HEK293 (cell line): ENCODE results near the gene GUCY2F.

Experiments used
- CTCF ChIA-PET: fragments of 350-600 bp; formaldehyde crosslinking; extraction: SDS; loops from one replicate; lab custom pipeline; 2021; ENCODE audit warnings: antibody characterized with exemption; lab: Yijun Ruan, JAX
- POLR2A ChIA-PET: fragments of 300-600 bp; formaldehyde crosslinking; extraction: SDS; loops from one replicate; lab custom pipeline; 2020; ENCODE audit warnings: antibody characterized with exemption, inconsistent platforms; lab: Yijun Ruan, JAX
- H3K27ac ChIP-seq: fragments of 200-500 bp; sonication (Bioruptor generic); 2 replicates; pipeline ENCODE4 v1.5.1; 2014; ENCODE audit warnings: low read depth, low read length, control low read depth, inconsistent platforms; ENCODE audit errors: extremely low read depth
- H3K36me3 ChIP-seq, 2 experiments: fragments of 200-500 bp in 1 of 2; sonication (Bioruptor generic) in 1 of 2; 1 replicate in 1 of 2; 2 replicates in 1 of 2; pipeline ENCODE4 v1.5.1; 2014 to 2017; ENCODE audit warnings: inconsistent platforms in 2 of 2, low read length in 2 of 2; ENCODE audit not compliant: control insufficient read depth in 2 of 2, insufficient read depth in 1 of 2
- H3K4me1 ChIP-seq: fragments of 200-500 bp; sonication (Bioruptor generic); 2 replicates; pipeline ENCODE4 v1.5.1; 2014; ENCODE audit warnings: mild to moderate bottlenecking, low read length, inconsistent platforms; ENCODE audit not compliant: control insufficient read depth, insufficient read depth
- H3K4me3 ChIP-seq: 2 replicates; pipeline ENCODE4 v1.5.1; 2011; ENCODE audit warnings: low read depth, mild to moderate bottlenecking, control low read depth, low read length, moderate library complexity
- H3K9me3 ChIP-seq: fragments of 200-500 bp; sonication (Bioruptor generic); 2 replicates; pipeline ENCODE4 v1.5.1; 2014; ENCODE audit warnings: low read depth, low read length, inconsistent platforms; ENCODE audit not compliant: control insufficient read depth, insufficient read depth
- IKZF3 ChIP-seq: fragments of 450-650 bp; IDR thresholded peaks from 2 replicates; pipeline ENCODE4 v1.5.0; 2018; ENCODE audit warnings: missing biosample characterization, mild to moderate bottlenecking, missing genetic modification characterization, moderate library complexity
- KLF1 ChIP-seq: fragments of 450-650 bp; formaldehyde crosslinking; IDR thresholded peaks from 2 replicates; pipeline ENCODE4 v1.5.1; 2016; ENCODE audit warnings: missing biosample characterization, missing genetic modification characterization
- KLF10 ChIP-seq: fragments of 450-650 bp; IDR thresholded peaks from 2 replicates; pipeline ENCODE4 v1.5.1; 2018; ENCODE audit warnings: missing biosample characterization, mild to moderate bottlenecking, missing genetic modification characterization
- MZF1 ChIP-seq: fragments of 450-650 bp; formaldehyde crosslinking; IDR thresholded peaks from 2 replicates; pipeline ENCODE4 v1.5.1; 2017; ENCODE audit warnings: missing biosample characterization, missing genetic modification characterization, borderline replicate concordance
- SP7 ChIP-seq: fragments of 450-650 bp; formaldehyde crosslinking; IDR thresholded peaks from 2 replicates; pipeline ENCODE4 v1.5.1; 2016; ENCODE audit warnings: missing biosample characterization, missing genetic modification characterization
- YY1 ChIP-seq: fragments of 450-650 bp; formaldehyde crosslinking; IDR thresholded peaks from 2 replicates; pipeline ENCODE4 v1.5.1; 2018; ENCODE audit warnings: missing biosample characterization, missing genetic modification characterization
- ZBTB7A ChIP-seq: fragments of 450-650 bp; formaldehyde crosslinking; IDR thresholded peaks from 2 replicates; pipeline ENCODE4 v1.5.1; 2016; ENCODE audit warnings: low read depth, missing biosample characterization, missing genetic modification characterization
- ZNF112 ChIP-seq: fragments of 450-650 bp; formaldehyde crosslinking; IDR thresholded peaks from 2 replicates; pipeline ENCODE4 v1.5.0; 2017; ENCODE audit warnings: missing biosample characterization, missing genetic modification characterization
- ZNF114 ChIP-seq: fragments of 450-650 bp; formaldehyde crosslinking; IDR thresholded peaks from 2 replicates; pipeline ENCODE4 v1.5.0; 2017; ENCODE audit warnings: missing biosample characterization, missing genetic modification characterization
- ZNF155 ChIP-seq: fragments of 450-650 bp; formaldehyde crosslinking; IDR thresholded peaks from 2 replicates; pipeline ENCODE4 v1.5.1; 2016; ENCODE audit warnings: missing biosample characterization, missing genetic modification characterization
- ZNF175 ChIP-seq: fragments of 450-650 bp; formaldehyde crosslinking; IDR thresholded peaks from 2 replicates; pipeline ENCODE4 v1.5.1; 2016; ENCODE audit warnings: missing biosample characterization, missing genetic modification characterization
- ZNF2 ChIP-seq: fragments of 450-650 bp; formaldehyde crosslinking; IDR thresholded peaks from 2 replicates; pipeline ENCODE4 v1.5.1; 2016; ENCODE audit warnings: missing biosample characterization, missing genetic modification characterization
- ZNF202 ChIP-seq: fragments of 450-650 bp; formaldehyde crosslinking; IDR thresholded peaks from 2 replicates; pipeline ENCODE4 v1.5.1; 2016; ENCODE audit warnings: missing biosample characterization, missing genetic modification characterization, borderline replicate concordance
- ZNF24 ChIP-seq: fragments of 450-650 bp; formaldehyde crosslinking; IDR thresholded peaks from 2 replicates; pipeline ENCODE4 v1.5.1; 2016; ENCODE audit warnings: missing biosample characterization, missing genetic modification characterization
- ZNF292 ChIP-seq: fragments of 450-650 bp; formaldehyde crosslinking; IDR thresholded peaks from 2 replicates; pipeline ENCODE4 v1.5.1; 2016; ENCODE audit warnings: low read depth, missing biosample characterization, missing genetic modification characterization, borderline replicate concordance
- ZNF558 ChIP-seq: fragments of 450-650 bp; formaldehyde crosslinking; IDR thresholded peaks from 2 replicates; pipeline ENCODE4 v1.5.1; 2016; ENCODE audit warnings: missing biosample characterization, missing genetic modification characterization
- ZNF560 ChIP-seq: fragments of 450-650 bp; formaldehyde crosslinking; IDR thresholded peaks from 2 replicates; pipeline ENCODE4 v1.5.1; 2017; ENCODE audit warnings: missing biosample characterization, missing genetic modification characterization, borderline replicate concordance
- ZNF610 ChIP-seq: fragments of 450-650 bp; formaldehyde crosslinking; IDR thresholded peaks from 2 replicates; pipeline ENCODE4 v1.5.1; 2016; ENCODE audit warnings: missing biosample characterization, missing genetic modification characterization, borderline replicate concordance
- ZNF623 ChIP-seq: fragments of 450-650 bp; formaldehyde crosslinking; IDR thresholded peaks from 2 replicates; pipeline ENCODE4 v1.5.1; 2016; ENCODE audit warnings: missing biosample characterization, missing genetic modification characterization
- ZNF660 ChIP-seq: fragments of 450-650 bp; IDR thresholded peaks from 2 replicates; pipeline ENCODE4 v1.5.1; 2018; ENCODE audit warnings: missing biosample characterization, mild to moderate bottlenecking, missing genetic modification characterization
- ZNF747 ChIP-seq: fragments of 450-650 bp; formaldehyde crosslinking; IDR thresholded peaks from 2 replicates; pipeline ENCODE4 v1.5.1; 2016; ENCODE audit warnings: missing biosample characterization, missing genetic modification characterization
- ZNF777 ChIP-seq: fragments of 450-650 bp; formaldehyde crosslinking; IDR thresholded peaks from 2 replicates; pipeline ENCODE4 v1.5.1; 2017; ENCODE audit warnings: missing biosample characterization, missing genetic modification characterization, borderline replicate concordance
- ZSCAN23 ChIP-seq: fragments of 450-650 bp; formaldehyde crosslinking; IDR thresholded peaks from 2 replicates; pipeline ENCODE4 v1.5.1; 2016; ENCODE audit warnings: missing biosample characterization, missing genetic modification characterization
- TF ChIP-seq, protein P1 (sequence below): fragments of 450-650 bp; formaldehyde crosslinking; IDR thresholded peaks from 2 replicates; pipeline ENCODE4 v1.5.1; 2016; ENCODE audit warnings: missing biosample characterization, missing genetic modification characterization
- TF ChIP-seq, protein P2 (sequence below): fragments of 450-650 bp; formaldehyde crosslinking; IDR thresholded peaks from 2 replicates; pipeline ENCODE4 v1.5.1; 2016; ENCODE audit warnings: missing biosample characterization, missing genetic modification characterization, borderline replicate concordance
- TF ChIP-seq, protein P3 (sequence below): fragments of 450-650 bp; formaldehyde crosslinking; IDR thresholded peaks from 2 replicates; pipeline ENCODE4 v1.5.1; 2016; ENCODE audit warnings: missing biosample characterization, missing genetic modification characterization
- TF ChIP-seq, protein P4 (sequence below): fragments of 450-650 bp; formaldehyde crosslinking; IDR thresholded peaks from 2 replicates; pipeline ENCODE4 v1.5.1; 2016; ENCODE audit warnings: missing biosample characterization, missing genetic modification characterization, low read depth

Gene GUCY2F

DNA sequence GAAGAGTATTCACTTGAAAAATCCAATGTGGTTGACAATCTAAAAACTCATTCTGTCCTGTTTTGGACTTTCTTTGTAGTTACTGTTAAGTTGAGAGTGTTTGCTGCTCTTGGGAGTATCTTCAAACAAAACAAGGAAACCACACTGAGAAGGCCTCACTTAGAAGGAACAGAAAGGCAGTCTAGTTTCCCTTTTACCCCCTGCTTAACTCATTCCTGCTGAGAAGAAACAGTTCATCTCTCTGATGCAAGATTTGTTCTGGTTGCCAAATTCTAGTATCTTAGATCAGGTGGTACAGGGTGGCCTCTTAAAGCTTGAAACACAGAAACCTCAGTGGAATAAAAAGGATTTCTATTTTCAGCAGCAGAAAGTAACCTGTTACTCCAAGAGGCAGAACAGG, 41.4 kb downstream of the GUCY2F start (continued):
- TF ChIP-seq SP7 (tag by site-specific recombination) (no peak), ZNF292 (tag by site-specific recombination) (no peak), KLF1 (tag by site-specific recombination) (no peak)

DNA sequence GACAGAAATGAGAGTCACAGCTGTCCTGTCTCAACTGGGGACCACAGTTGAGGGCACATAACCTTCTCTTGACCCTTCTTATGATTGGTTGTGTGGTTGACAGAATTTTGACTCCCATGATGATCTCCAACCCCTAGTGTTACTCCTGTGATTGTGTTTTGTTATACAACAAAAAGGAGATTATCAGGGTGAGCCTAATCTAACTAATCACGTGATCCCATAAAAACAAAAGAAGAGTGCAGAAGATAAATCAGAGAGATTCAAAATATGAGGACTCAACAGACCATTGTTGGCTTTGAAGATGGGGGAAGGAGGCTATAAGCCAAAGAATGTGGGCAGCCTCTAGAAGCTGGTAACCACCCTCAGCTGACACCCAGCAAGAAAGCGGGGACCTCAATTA, 72.7 kb downstream of the GUCY2F start:
- Histone ChIP-seq H3K27ac (no peak overlapping the region), H3K36me3 (no peaks in the 10 kb centered on the region), H3K9me3 (no peaks in the 10 kb centered on the region), H3K4me1 (no peaks in the 10 kb centered on the region), H3K4me3 (no peak overlapping the region)
- ChIA-PET POLR2A (no interaction called here), CTCF (no interaction called here)
- TF ChIP-seq, protein P1, sequence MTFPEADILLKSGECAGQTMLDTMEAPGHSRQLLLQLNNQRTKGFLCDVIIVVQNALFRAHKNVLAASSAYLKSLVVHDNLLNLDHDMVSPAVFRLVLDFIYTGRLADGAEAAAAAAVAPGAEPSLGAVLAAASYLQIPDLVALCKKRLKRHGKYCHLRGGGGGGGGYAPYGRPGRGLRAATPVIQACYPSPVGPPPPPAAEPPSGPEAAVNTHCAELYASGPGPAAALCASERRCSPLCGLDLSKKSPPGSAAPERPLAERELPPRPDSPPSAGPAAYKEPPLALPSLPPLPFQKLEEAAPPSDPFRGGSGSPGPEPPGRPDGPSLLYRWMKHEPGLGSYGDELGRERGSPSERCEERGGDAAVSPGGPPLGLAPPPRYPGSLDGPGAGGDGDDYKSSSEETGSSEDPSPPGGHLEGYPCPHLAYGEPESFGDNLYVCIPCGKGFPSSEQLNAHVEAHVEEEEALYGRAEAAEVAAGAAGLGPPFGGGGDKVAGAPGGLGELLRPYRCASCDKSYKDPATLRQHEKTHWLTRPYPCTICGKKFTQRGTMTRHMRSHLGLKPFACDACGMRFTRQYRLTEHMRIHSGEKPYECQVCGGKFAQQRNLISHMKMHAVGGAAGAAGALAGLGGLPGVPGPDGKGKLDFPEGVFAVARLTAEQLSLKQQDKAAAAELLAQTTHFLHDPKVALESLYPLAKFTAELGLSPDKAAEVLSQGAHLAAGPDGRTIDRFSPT (tag by site-specific recombination): no peak
- TF ChIP-seq ZNF112 (no peak), MZF1 (no peak), ZNF623 (no peak), ZNF777 (no peak), ZNF558 (tag by site-specific recombination) (no peak), ZNF114 (tag by site-specific recombination) (no peak), KLF10 (tag by site-specific recombination) (no peak), ZNF155 (no peak), ZNF560 (no peak), ZNF202 (tag by site-specific recombination) (no peak)
- TF ChIP-seq, protein P2, sequence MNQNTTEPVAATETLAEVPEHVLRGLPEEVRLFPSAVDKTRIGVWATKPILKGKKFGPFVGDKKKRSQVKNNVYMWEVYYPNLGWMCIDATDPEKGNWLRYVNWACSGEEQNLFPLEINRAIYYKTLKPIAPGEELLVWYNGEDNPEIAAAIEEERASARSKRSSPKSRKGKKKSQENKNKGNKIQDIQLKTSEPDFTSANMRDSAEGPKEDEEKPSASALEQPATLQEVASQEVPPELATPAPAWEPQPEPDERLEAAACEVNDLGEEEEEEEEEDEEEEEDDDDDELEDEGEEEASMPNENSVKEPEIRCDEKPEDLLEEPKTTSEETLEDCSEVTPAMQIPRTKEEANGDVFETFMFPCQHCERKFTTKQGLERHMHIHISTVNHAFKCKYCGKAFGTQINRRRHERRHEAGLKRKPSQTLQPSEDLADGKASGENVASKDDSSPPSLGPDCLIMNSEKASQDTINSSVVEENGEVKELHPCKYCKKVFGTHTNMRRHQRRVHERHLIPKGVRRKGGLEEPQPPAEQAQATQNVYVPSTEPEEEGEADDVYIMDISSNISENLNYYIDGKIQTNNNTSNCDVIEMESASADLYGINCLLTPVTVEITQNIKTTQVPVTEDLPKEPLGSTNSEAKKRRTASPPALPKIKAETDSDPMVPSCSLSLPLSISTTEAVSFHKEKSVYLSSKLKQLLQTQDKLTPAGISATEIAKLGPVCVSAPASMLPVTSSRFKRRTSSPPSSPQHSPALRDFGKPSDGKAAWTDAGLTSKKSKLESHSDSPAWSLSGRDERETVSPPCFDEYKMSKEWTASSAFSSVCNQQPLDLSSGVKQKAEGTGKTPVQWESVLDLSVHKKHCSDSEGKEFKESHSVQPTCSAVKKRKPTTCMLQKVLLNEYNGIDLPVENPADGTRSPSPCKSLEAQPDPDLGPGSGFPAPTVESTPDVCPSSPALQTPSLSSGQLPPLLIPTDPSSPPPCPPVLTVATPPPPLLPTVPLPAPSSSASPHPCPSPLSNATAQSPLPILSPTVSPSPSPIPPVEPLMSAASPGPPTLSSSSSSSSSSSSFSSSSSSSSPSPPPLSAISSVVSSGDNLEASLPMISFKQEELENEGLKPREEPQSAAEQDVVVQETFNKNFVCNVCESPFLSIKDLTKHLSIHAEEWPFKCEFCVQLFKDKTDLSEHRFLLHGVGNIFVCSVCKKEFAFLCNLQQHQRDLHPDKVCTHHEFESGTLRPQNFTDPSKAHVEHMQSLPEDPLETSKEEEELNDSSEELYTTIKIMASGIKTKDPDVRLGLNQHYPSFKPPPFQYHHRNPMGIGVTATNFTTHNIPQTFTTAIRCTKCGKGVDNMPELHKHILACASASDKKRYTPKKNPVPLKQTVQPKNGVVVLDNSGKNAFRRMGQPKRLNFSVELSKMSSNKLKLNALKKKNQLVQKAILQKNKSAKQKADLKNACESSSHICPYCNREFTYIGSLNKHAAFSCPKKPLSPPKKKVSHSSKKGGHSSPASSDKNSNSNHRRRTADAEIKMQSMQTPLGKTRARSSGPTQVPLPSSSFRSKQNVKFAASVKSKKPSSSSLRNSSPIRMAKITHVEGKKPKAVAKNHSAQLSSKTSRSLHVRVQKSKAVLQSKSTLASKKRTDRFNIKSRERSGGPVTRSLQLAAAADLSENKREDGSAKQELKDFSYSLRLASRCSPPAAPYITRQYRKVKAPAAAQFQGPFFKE (tag by site-specific recombination): no peak
- TF ChIP-seq, protein P3, sequence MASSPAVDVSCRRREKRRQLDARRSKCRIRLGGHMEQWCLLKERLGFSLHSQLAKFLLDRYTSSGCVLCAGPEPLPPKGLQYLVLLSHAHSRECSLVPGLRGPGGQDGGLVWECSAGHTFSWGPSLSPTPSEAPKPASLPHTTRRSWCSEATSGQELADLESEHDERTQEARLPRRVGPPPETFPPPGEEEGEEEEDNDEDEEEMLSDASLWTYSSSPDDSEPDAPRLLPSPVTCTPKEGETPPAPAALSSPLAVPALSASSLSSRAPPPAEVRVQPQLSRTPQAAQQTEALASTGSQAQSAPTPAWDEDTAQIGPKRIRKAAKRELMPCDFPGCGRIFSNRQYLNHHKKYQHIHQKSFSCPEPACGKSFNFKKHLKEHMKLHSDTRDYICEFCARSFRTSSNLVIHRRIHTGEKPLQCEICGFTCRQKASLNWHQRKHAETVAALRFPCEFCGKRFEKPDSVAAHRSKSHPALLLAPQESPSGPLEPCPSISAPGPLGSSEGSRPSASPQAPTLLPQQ (tag by site-specific recombination): no peak

DNA sequence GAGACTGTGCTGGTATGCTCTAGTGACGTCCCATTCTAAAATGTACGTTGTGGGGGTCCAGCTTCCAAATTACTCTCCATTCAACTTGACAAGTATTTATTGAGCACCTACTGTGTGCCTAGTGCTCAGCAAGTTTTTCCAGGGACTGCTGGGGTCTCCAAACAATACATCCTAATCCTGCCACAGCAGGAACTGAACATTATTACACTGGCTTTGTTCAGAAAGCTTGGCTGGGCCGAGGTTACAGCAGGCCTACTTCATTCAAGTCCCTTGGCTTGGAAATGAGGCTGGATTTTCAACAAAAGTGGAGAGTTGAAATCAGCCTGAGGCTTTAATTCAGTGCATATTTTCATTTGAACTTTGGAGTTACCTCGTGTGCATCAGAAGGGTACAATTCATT, 78.0 kb downstream of the GUCY2F start:
- no peaks in the 10 kb centered on the region for H3K4me1 ChIP-seq
- H3K9me3 ChIP-seq: no peaks in the 10 kb centered on the region
- no peak overlapping the region for H3K4me3 ChIP-seq
- no peak overlapping the region for H3K27ac ChIP-seq
- H3K36me3 ChIP-seq: no peaks in the 10 kb centered on the region
- CTCF ChIA-PET: no interaction called here
- POLR2A ChIA-PET: no interaction called here
- TF ChIP-seq ZBTB7A (tag by site-specific recombination) (no peak), ZNF747 (tag by site-specific recombination) (no peak), ZNF610 (tag by site-specific recombination) (no peak), YY1 (tag by site-specific recombination) (no peak), ZNF24 (tag by site-specific recombination) (no peak), ZNF2 (no peak), ZNF175 (tag by site-specific recombination) (no peak), IKZF3 (tag by site-specific recombination) (no peak), ZSCAN23 (no peak), ZNF660 (tag by site-specific recombination) (no peak)
- TF ChIP-seq, protein P4, sequence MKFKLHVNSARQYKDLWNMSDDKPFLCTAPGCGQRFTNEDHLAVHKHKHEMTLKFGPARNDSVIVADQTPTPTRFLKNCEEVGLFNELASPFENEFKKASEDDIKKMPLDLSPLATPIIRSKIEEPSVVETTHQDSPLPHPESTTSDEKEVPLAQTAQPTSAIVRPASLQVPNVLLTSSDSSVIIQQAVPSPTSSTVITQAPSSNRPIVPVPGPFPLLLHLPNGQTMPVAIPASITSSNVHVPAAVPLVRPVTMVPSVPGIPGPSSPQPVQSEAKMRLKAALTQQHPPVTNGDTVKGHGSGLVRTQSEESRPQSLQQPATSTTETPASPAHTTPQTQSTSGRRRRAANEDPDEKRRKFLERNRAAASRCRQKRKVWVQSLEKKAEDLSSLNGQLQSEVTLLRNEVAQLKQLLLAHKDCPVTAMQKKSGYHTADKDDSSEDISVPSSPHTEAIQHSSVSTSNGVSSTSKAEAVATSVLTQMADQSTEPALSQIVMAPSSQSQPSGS (tag by site-specific recombination): no peak
